K562 (cell line): Measurements from ENCODE around the gene NLK. TPM values are rescaled to one million over a fixed set of nuclear protein-coding genes. Genes with fewer than 3 reads are reported as not detected.

Source experiments
- ATAC-seq: fragments of 200-7000 bp; cut with Tn5 transposase; 3 replicates; pipeline ENCODE4 v1.9.1; 2020; ENCODE audit warnings: moderate library complexity
- BruUV-seq: library from RNA; stranded (reverse); fragments of 400-500 nt; replicated peaks from 2 replicates; lab custom pipeline; 2021; lab: Mats Ljungman, UMichigan
- CTCF ChIA-PET: fragments of 300-600 bp; formaldehyde crosslinking; extraction: SDS; loops from one replicate; lab custom pipeline; 2021; ENCODE audit warnings: low intra/inter-chr PET ratio; lab: Yijun Ruan, JAX
- POLR2A ChIA-PET: fragments of 300-600, 350-650 bp; sonication (Branson Sonifier 250); formaldehyde crosslinking; extraction: SDS; loops from one replicate; lab custom pipeline; 2021; ENCODE audit warnings: antibody characterized with exemption, inconsistent platforms; lab: Yijun Ruan, JAX
- DNase-seq, 4 experiments: peaks; one replicate each; pipeline versions ENCODE4 v3.0.0 to v3.0.0-alpha.2; 2011 to 2018; ENCODE audit warnings: low spot score in 3 of 4, mixed read lengths in 3 of 4; ENCODE audit errors: extremely low read depth in 1 of 4
- FAIRE-seq: peaks from 2 replicates; lab custom pipeline; 2011; peaks lifted over from hg19 to GRCh38; lab: Jason Lieb, UNC
- H2AFZ ChIP-seq: 2 replicates; pipeline ENCODE4 v1.6.0; 2011; ENCODE audit warnings: low read depth, low read length, control low read depth, inconsistent platforms
- H3K27ac ChIP-seq: fragments of 200-600 bp; 3 replicates; pipeline ENCODE4 v1.8.0; 2011; ENCODE audit warnings: low read depth, mild to moderate bottlenecking, control low read depth, inconsistent platforms, low read length, moderate library complexity, mixed read lengths; ENCODE audit errors: extremely low read depth
- H3K27me3 ChIP-seq, 2 experiments: fragments of 300-600 bp in 1 of 2; 2 replicates in 1 of 2; 3 replicates in 1 of 2; pipeline versions ENCODE4 v1.6.0 to v1.8.0; 2011; ENCODE audit warnings: inconsistent platforms in 2 of 2, low read length in 2 of 2, mild to moderate bottlenecking in 1 of 2, mixed read lengths in 1 of 2, moderate library complexity in 1 of 2; ENCODE audit not compliant: control insufficient read depth in 2 of 2, insufficient read depth in 2 of 2
- H3K36me3 ChIP-seq: fragments of 300-600 bp; 3 replicates; pipeline ENCODE4 v1.8.0; 2011; ENCODE audit warnings: mild to moderate bottlenecking, low read length, inconsistent platforms; ENCODE audit not compliant: control insufficient read depth, insufficient read depth
- H3K4me1 ChIP-seq, 2 experiments: fragments of 200-600 bp in 1 of 2; replicated peaks in 1 of 2; 2 replicates in 1 of 2; 3 replicates in 1 of 2; pipeline versions ENCODE4 v1.5.1 to v1.8.0; 2011; ENCODE audit warnings: inconsistent platforms in 2 of 2, low read length in 2 of 2, mild to moderate bottlenecking in 1 of 2, mixed read lengths in 1 of 2, moderate library complexity in 1 of 2; ENCODE audit not compliant: control insufficient read depth in 2 of 2, insufficient read depth in 2 of 2
- H3K4me2 ChIP-seq: 2 replicates; pipeline ENCODE4 v1.6.1; 2011; ENCODE audit warnings: low read length, control low read depth, inconsistent platforms, mixed read lengths; ENCODE audit not compliant: insufficient read depth
- H3K4me3 ChIP-seq: fragments of 200-600 bp; sonication (generic), shearing (Covaris generic); 2 replicates; pipeline ENCODE4 v1.5.1; 2016; ENCODE audit warnings: control low read depth, inconsistent platforms
- H3K79me2 ChIP-seq: fragments of 200-600 bp; 3 replicates; pipeline ENCODE4 v1.8.0; 2011; ENCODE audit warnings: low read length, inconsistent platforms; ENCODE audit not compliant: control insufficient read depth, insufficient read depth
- H3K9ac ChIP-seq, 2 experiments: 2 replicates each; pipeline versions ENCODE4 v1.6.0 to v1.6.1; 2011; ENCODE audit warnings: low read depth in 2 of 2, low read length in 2 of 2, control low read depth in 1 of 2, inconsistent platforms in 1 of 2, mild to moderate bottlenecking in 1 of 2, mixed read lengths in 1 of 2; ENCODE audit not compliant: insufficient read depth in 1 of 2
- H3K9me1 ChIP-seq: one replicate; pipeline ENCODE4 v1.6.0; 2011; ENCODE audit warnings: inconsistent platforms, mild to moderate bottlenecking, low read length, moderate library complexity; ENCODE audit not compliant: control insufficient read depth, insufficient read depth
- H3K9me3 ChIP-seq: replicated peaks from 2 replicates; pipeline ENCODE4 v1.5.1; 2011; ENCODE audit warnings: low read depth, low read length, inconsistent platforms; ENCODE audit not compliant: control insufficient read depth, insufficient read depth
- H4K20me1 ChIP-seq: replicated peaks from 2 replicates; pipeline ENCODE4 v1.6.1; 2011; ENCODE audit warnings: low read length, inconsistent platforms, mixed read lengths; ENCODE audit not compliant: control insufficient read depth, insufficient read depth
- BRF1 ChIP-seq: IDR thresholded peaks from 3 replicates; pipeline ENCODE4 v1.6.1; 2011; ENCODE audit warnings: borderline replicate concordance, mild to moderate bottlenecking; ENCODE audit not compliant: insufficient read length; ENCODE audit errors: extremely low read depth
- CBX5 ChIP-seq: IDR thresholded peaks from 2 replicates; pipeline ENCODE4 v1.6.1; 2014; ENCODE audit warnings: low read depth, borderline replicate concordance
- CEBPG ChIP-seq, 3 experiments: fragments of 200-800 bp in 1 of 3; sonication (Bioruptor generic) in 1 of 3; sonication (generic) in 1 of 3; formaldehyde crosslinking in 1 of 3; IDR thresholded peaks in 2 of 3; conservative IDR thresholded peaks in 1 of 3; 2 replicates each; pipeline versions ENCODE4 v1.6.1 to v1.8.0; 2016 to 2022; ENCODE audit warnings: missing compliant biosample characterization in 2 of 3, missing genetic modification characterization in 2 of 3, mild to moderate bottlenecking in 1 of 3, missing genetic modification reagents in 1 of 3
- GTF2E2 ChIP-seq: fragments of 200-800 bp; sonication (Bioruptor generic); IDR thresholded peaks from 2 replicates; pipeline ENCODE4 v1.6.1; 2016; ENCODE audit warnings: missing genetic modification characterization, missing compliant biosample characterization
- KLF1 ChIP-seq: fragments of 450-650 bp; IDR thresholded peaks from 2 replicates; pipeline ENCODE4 v1.6.1; 2016; ENCODE audit warnings: missing genetic modification characterization, missing compliant biosample characterization
- L3MBTL2 ChIP-seq: fragments of 450-650 bp; IDR thresholded peaks from 2 replicates; pipeline ENCODE4 v1.6.1; 2016; ENCODE audit warnings: mild to moderate bottlenecking, moderate library complexity
- MECOM ChIP-seq: fragments of 250-450 bp; sonication (Bioruptor Pico); IDR thresholded peaks from 2 replicates; pipeline ENCODE4 v1.8.0; 2022; ENCODE audit warnings: inconsistent platforms
- POLR2G ChIP-seq: fragments of 200-400 bp; formaldehyde crosslinking; IDR thresholded peaks from 2 replicates; pipeline ENCODE4 v1.6.1; 2017; ENCODE audit warnings: low read depth, mild to moderate bottlenecking, antibody characterized with exemption, low read length, moderate library complexity
- RNF2 ChIP-seq: sonication (generic); IDR thresholded peaks from 2 replicates; pipeline ENCODE4 v1.6.1; 2016
- ZNF133 ChIP-seq: fragments of 250-450 bp; sonication (Bioruptor Pico); IDR thresholded peaks from 2 replicates; pipeline ENCODE4 v1.4.0; 2020; ENCODE audit warnings: mild to moderate bottlenecking
- ZNF217 ChIP-seq: sonication (generic); formaldehyde crosslinking; IDR thresholded peaks from 2 replicates; pipeline ENCODE4 v1.8.0; 2022; ENCODE audit warnings: mild to moderate bottlenecking, missing genetic modification reagents
- ZNF644 ChIP-seq: fragments of 200-800 bp; sonication (Bioruptor generic); IDR thresholded peaks from 2 replicates; pipeline ENCODE4 v1.6.1; 2016; ENCODE audit warnings: low read depth, missing genetic modification characterization, missing compliant biosample characterization
- WGBS: fragments of 100-300 bp; shearing (Covaris generic); methylation state at CpG from one replicate; pipeline ENCODE4 v1.1.6; 2016; ENCODE audit warnings: low coverage, mixed read lengths; ENCODE audit not compliant: insufficient coverage; ENCODE audit errors: missing lambda C conversion rate; 5-methylcytosine and 5-hydroxymethylcytosine counted together
- in situ Hi-C: fragments of 300-500 bp; cut with MboI; formaldehyde crosslinking; loops from 4 replicates; pipeline ENCODE4 v1.15.0; 2018; ENCODE audit warnings: inconsistent platforms, mixed read lengths
- intact Hi-C: fragments of 100-400 bp; cut with micrococcal nuclease; formaldehyde crosslinking; loops from 2 replicates; pipeline ENCODE4 v1.14.2; 2022
- polyA plus RNA-seq, 8 experiments: library from polyadenylated mRNA; depleted of rRNA in 4 of 8; stranded (reverse) in 5 of 8; unstranded in 3 of 8; fragments of >200 nt; fragmentation: Nextera tagmentation in 2 of 8; fragmentation: Illumina TruSeq in 1 of 8; extraction: Ambion mirVana in 2 of 8; extraction: Trizol in 1 of 8; gene quantifications; 2 replicates each; pipeline versions ENCODE4 v1.2.1 to v1.2.3, GENCODE V29; 2011 to 2014; ENCODE audit warnings: inconsistent platforms in 1 of 8, missing spikeins in 1 of 8
- total RNA-seq, 7 experiments: library from RNA; depleted of rRNA in 6 of 7; stranded (reverse); fragments of >200 nt in 6 of 7; fragmentation: Illumina TruSeq in 2 of 7; extraction: Trizol in 2 of 7; gene quantifications; 2 replicates each; pipeline versions ENCODE4 v1.2.1 to v1.2.3, GENCODE V29; 2011 to 2021; ENCODE audit warnings: low replicate concordance in 1 of 7
- TF ChIP-seq, protein P1 (sequence below), 2 experiments: IDR thresholded peaks in 1 of 2; conservative IDR thresholded peaks in 1 of 2; 2 replicates each; pipeline ENCODE4 v1.6.1; 2016; ENCODE audit warnings: low read depth in 2 of 2, mild to moderate bottlenecking in 1 of 2, missing compliant biosample characterization in 1 of 2, missing genetic modification characterization in 1 of 2, moderate library complexity in 1 of 2
- TF ChIP-seq, protein P2 (sequence below): IDR thresholded peaks from 2 replicates; pipeline ENCODE4 v1.6.1; 2016; ENCODE audit warnings: missing genetic modification characterization, missing compliant biosample characterization
- TF ChIP-seq, protein P3 (sequence below): fragments of 250-450 bp; sonication (Bioruptor Pico); IDR thresholded peaks from 2 replicates; pipeline ENCODE4 v1.8.0; 2022; ENCODE audit warnings: moderate library complexity, mild to moderate bottlenecking, inconsistent platforms

Gene NLK
- total and polyA plus RNA-seq, 9 of the 15 experiments (the other 6 are each of a cell fraction or from before 2014, with no cell fraction given), result 10.9 to 59.6 (median 26.7) TPM

DNA sequence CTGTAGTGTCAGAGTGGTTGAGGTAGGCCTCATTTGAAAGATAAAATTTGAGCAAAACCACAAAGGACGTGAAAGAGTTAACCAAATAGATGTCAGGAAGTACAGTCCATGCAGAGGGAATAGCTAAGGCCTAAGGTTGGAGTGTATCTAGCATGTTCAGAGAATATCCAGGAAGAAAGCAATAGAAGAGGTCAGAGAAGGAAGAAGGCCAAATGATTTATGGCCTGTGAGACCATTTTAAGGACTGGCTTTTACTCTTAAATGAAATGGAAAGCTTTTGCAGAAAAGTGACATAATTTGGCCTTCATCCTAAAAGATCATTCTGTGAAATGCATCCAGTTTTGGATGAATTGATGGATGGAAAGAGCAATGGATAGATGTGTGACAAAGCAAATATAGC is 116.5 kb downstream of the NLK start (continued):
- TF ChIP-seq, protein P1, sequence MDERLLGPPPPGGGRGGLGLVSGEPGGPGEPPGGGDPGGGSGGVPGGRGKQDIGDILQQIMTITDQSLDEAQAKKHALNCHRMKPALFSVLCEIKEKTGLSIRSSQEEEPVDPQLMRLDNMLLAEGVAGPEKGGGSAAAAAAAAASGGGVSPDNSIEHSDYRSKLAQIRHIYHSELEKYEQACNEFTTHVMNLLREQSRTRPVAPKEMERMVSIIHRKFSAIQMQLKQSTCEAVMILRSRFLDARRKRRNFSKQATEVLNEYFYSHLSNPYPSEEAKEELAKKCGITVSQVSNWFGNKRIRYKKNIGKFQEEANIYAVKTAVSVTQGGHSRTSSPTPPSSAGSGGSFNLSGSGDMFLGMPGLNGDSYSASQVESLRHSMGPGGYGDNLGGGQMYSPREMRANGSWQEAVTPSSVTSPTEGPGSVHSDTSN (CRISPR knock-in tag; IDR thresholded peaks at IDR 0.05; ENCODE audit: low read depth), result no peak
- TF ChIP-seq, protein P1 (tag; conservative IDR thresholded peaks at IDR 0.05; ENCODE audit: low read depth), result peak; percentile 61
- TF ChIP-seq ZNF644 (tag) (no peak), ZNF133 (CRISPR knock-in tag) (no peak)
- TF ChIP-seq, protein P2, sequence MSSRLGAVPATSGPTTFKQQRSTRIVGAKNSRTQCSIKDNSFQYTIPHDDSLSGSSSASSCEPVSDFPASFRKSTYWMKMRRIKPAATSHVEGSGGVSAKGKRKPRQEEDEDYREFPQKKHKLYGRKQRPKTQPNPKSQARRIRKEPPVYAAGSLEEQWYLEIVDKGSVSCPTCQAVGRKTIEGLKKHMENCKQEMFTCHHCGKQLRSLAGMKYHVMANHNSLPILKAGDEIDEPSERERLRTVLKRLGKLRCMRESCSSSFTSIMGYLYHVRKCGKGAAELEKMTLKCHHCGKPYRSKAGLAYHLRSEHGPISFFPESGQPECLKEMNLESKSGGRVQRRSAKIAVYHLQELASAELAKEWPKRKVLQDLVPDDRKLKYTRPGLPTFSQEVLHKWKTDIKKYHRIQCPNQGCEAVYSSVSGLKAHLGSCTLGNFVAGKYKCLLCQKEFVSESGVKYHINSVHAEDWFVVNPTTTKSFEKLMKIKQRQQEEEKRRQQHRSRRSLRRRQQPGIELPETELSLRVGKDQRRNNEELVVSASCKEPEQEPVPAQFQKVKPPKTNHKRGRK (tag), result no peak

DNA sequence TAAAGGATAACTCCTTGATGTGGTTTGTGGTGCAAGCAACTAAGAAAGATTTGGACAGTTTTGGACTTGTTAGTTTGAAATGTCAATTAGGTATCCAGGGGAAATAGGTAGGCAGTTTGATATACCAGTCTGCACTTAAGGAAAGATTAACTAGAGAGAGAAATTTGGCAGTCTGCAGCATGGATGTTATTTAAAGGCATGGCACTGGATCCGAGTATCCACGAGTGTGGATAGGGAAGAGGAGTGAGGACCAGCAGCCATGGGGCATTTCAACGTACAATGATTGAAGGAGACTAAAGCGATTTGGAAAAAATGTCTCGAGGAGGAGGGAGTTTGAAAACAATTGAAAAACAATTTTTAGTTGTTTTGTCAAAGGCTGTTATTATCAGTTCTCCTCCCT is 117.4 kb downstream of the NLK start:
- ChIA-PET CTCF (no interaction called here), POLR2A (no interaction called here)
- in situ Hi-C loops, result no loop called here
- Histone ChIP-seq H3K27me3 (no peaks in the 10 kb centered on the region), H3K9me1 (no peaks in the 10 kb centered on the region), H3K27ac (no peak overlapping the region), H3K9me3 (no peaks in the 10 kb centered on the region), H3K4me1 (no peaks in the 10 kb centered on the region), H3K36me3 (peaks cover 4% of the 10 kb centered on the region; the same call in 1 of the 3 replicates), H3K9ac (no peak overlapping the region)
- BruUV-seq, result no TSS peak
- FAIRE-seq, result no peak
- TF ChIP-seq ZNF217 (CRISPR knock-in tag), result no peak
- TF ChIP-seq CBX5, result no peak
- TF ChIP-seq L3MBTL2, result no peak
- TF ChIP-seq CEBPG (CRISPR knock-in tag; IDR thresholded peaks at IDR 0.05), result no peak
- no peak for TF ChIP-seq CEBPG (tag; conservative IDR thresholded peaks at IDR 0.05 in 1 of 2, IDR thresholded peaks at IDR 0.05 in 1 of 2)
- no peak for TF ChIP-seq KLF1 (tag)
- no peak for TF ChIP-seq POLR2G
- TF ChIP-seq GTF2E2, result no peak
- TF ChIP-seq, protein P3, sequence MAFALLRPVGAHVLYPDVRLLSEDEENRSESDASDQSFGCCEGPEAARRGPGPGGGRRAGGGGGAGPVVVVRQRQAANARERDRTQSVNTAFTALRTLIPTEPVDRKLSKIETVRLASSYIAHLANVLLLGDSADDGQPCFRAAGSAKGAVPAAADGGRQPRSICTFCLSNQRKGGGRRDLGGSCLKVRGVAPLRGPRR, result no peak
- no peak for TF ChIP-seq MECOM
- no peak for TF ChIP-seq RNF2
- TF ChIP-seq BRF1, result no peak
- TF ChIP-seq, all 486 proteins: peak for 0
- no peak overlapping the region for H3K4me2 ChIP-seq
- H3K4me3 ChIP-seq, result no peak overlapping the region
- no peak overlapping the region for H2AFZ ChIP-seq
- DNase-seq (no peak), ATAC-seq (no peak)
- no peaks in the 10 kb centered on the region for H3K79me2 ChIP-seq
- WGBS, result 86% methylated on average over 5 of the region's 5 CpGs
- intact Hi-C loops, result no loop called here
- no peaks in the 10 kb centered on the region for H4K20me1 ChIP-seq
